GM23338 (cell line): Measurements from ENCODE around the gene TSPAN32. TPM values are rescaled to one million over a fixed set of nuclear protein-coding genes. Genes with fewer than 3 reads are reported as not detected.

ENCODE experiments used
- ATAC-seq: fragments of 200-7000 bp; cut with Tn5 transposase; 3 replicates; pipeline ENCODE4 v1.9.1; 2020
- DNase-seq: peaks from one replicate; pipeline ENCODE4 v3.0.0-alpha.2; 2015; ENCODE audit warnings: low spot score
- H2AFZ ChIP-seq: fragments of 200-600 bp; sonication (generic); 2 replicates; pipeline ENCODE4 v1.8.0; 2016; ENCODE audit warnings: antibody characterized with exemption, mild to moderate bottlenecking, moderate library complexity
- H3F3A ChIP-seq: fragments of 200-600 bp; sonication (generic); replicated peaks from 2 replicates; pipeline ENCODE4 v1.8.0; 2017; ENCODE audit warnings: antibody characterized with exemption, mixed run types, low read depth
- H3K27ac ChIP-seq: fragments of 200-600 bp; sonication (generic); 2 replicates; pipeline ENCODE4 v1.6.1; 2016; ENCODE audit warnings: low read depth
- H3K27me3 ChIP-seq: fragments of 200-600 bp; sonication (generic); 2 replicates; pipeline ENCODE4 v1.8.0; 2016; ENCODE audit warnings: mild to moderate bottlenecking, mixed run types, moderate library complexity; ENCODE audit not compliant: insufficient read depth
- H3K36me3 ChIP-seq: fragments of 200-600 bp; sonication (generic); 2 replicates; pipeline ENCODE4 v1.8.0; 2016; ENCODE audit warnings: mild to moderate bottlenecking; ENCODE audit not compliant: insufficient read depth
- H3K4me1 ChIP-seq: fragments of 200-600 bp; sonication (generic); 2 replicates; pipeline ENCODE4 v1.8.0; 2016; ENCODE audit warnings: mild to moderate bottlenecking, moderate library complexity; ENCODE audit not compliant: insufficient read depth
- H3K4me2 ChIP-seq: fragments of 200-600 bp; sonication (generic); 2 replicates; pipeline ENCODE4 v1.7.1; 2017; ENCODE audit warnings: mixed run types
- H3K4me3 ChIP-seq: fragments of 200-600 bp; sonication (generic); 2 replicates; pipeline ENCODE4 v1.6.1; 2016; ENCODE audit warnings: mixed run types
- H3K79me2 ChIP-seq: fragments of 200-600 bp; sonication (generic); replicated peaks from 2 replicates; pipeline ENCODE4 v1.8.0; 2017; ENCODE audit warnings: mild to moderate bottlenecking; ENCODE audit not compliant: insufficient read depth
- H3K9me2 ChIP-seq: fragments of 200-600 bp; sonication (generic); 2 replicates; pipeline ENCODE4 v1.8.0; 2017; ENCODE audit not compliant: insufficient read depth
- H4K20me1 ChIP-seq: fragments of 200-600 bp; sonication (generic); replicated peaks from 2 replicates; pipeline ENCODE4 v1.8.0; 2017; ENCODE audit warnings: mild to moderate bottlenecking; ENCODE audit not compliant: insufficient read depth
- H3K27ac Mint-ChIP-seq: 2 replicates; pipeline ENCODE4 v1.8.0; 2020; ENCODE audit warnings: inconsistent platforms, mild to moderate bottlenecking, moderate library complexity, mixed read lengths
- H3K27me3 Mint-ChIP-seq: 3 replicates; pipeline ENCODE4 v1.8.0; 2022; ENCODE audit warnings: low read depth, mild to moderate bottlenecking, moderate library complexity, mixed read lengths, inconsistent platforms; ENCODE audit not compliant: insufficient read depth, poor library complexity
- H3K36me3 Mint-ChIP-seq: 3 replicates; pipeline ENCODE4 v1.8.0; 2021; ENCODE audit warnings: low read depth, mild to moderate bottlenecking, inconsistent platforms, moderate library complexity, mixed read lengths
- H3K4me1 Mint-ChIP-seq: 3 replicates; pipeline ENCODE4 v1.8.0; 2020; ENCODE audit warnings: mild to moderate bottlenecking, inconsistent platforms, mixed read lengths
- H3K4me3 Mint-ChIP-seq: 3 replicates; pipeline ENCODE4 v1.8.0; 2021; ENCODE audit warnings: moderate library complexity, mild to moderate bottlenecking, inconsistent platforms, mixed read lengths
- H3K9me3 Mint-ChIP-seq: 3 replicates; pipeline ENCODE4 v1.8.0; 2020; ENCODE audit warnings: moderate library complexity, mild to moderate bottlenecking, inconsistent platforms, mixed read lengths
- CREB1 ChIP-seq: fragments of 250-450 bp; sonication (Bioruptor Pico); IDR thresholded peaks from 2 replicates; pipeline ENCODE4 v1.5.0; 2020; ENCODE audit warnings: low read depth, mild to moderate bottlenecking, moderate library complexity
- CTCF ChIP-seq, 2 experiments: fragments of 200-600 bp in 1 of 2; sonication (generic) in 1 of 2; conservative IDR thresholded peaks; 2 replicates each; pipeline versions ENCODE4 v1.5.1 to v1.6.1; 2016 to 2017; ENCODE audit warnings: antibody characterized with exemption in 2 of 2, low read depth in 2 of 2, mild to moderate bottlenecking in 2 of 2, moderate library complexity in 1 of 2
- ETS1 ChIP-seq: IDR thresholded peaks from 2 replicates; pipeline ENCODE4 v1.6.1; 2016; ENCODE audit warnings: antibody characterized with exemption
- EZH2 ChIP-seq: fragments of 200-600 bp; sonication (generic); IDR thresholded peaks from one replicate; pipeline ENCODE4 v1.8.0; 2017; ENCODE audit warnings: antibody characterized with exemption, mild to moderate bottlenecking, low read depth; ENCODE audit not compliant: unreplicated experiment
- EZH2phosphoT487 ChIP-seq: fragments of 200-600 bp; sonication (generic); IDR thresholded peaks from one replicate; pipeline ENCODE4 v1.8.1; 2018; ENCODE audit warnings: antibody characterized with exemption; ENCODE audit not compliant: unreplicated experiment
- JUNB ChIP-seq: IDR thresholded peaks from one replicate; pipeline ENCODE4 v1.6.1; 2016; ENCODE audit warnings: antibody characterized with exemption; ENCODE audit not compliant: unreplicated experiment
- NANOG ChIP-seq: IDR thresholded peaks from 2 replicates; pipeline ENCODE4 v1.6.1; 2016; ENCODE audit warnings: antibody characterized with exemption, borderline replicate concordance
- POLR2AphosphoS5 ChIP-seq: IDR thresholded peaks from 2 replicates; pipeline ENCODE4 v1.6.1; 2016; ENCODE audit warnings: antibody characterized with exemption, low read depth
- STAT1 ChIP-seq: IDR thresholded peaks from one replicate; pipeline ENCODE4 v1.6.1; 2016; ENCODE audit warnings: antibody characterized with exemption; ENCODE audit not compliant: unreplicated experiment
- ZNF114 ChIP-seq: fragments of 250-450 bp; sonication (Bioruptor Pico); IDR thresholded peaks from 2 replicates; pipeline ENCODE4 v1.5.0; 2020; ENCODE audit warnings: mild to moderate bottlenecking, moderate library complexity
- ZNF331 ChIP-seq: fragments of 250-450 bp; sonication (Bioruptor Pico); IDR thresholded peaks from 2 replicates; pipeline ENCODE4 v1.5.0; 2020; ENCODE audit warnings: low read depth, mild to moderate bottlenecking, moderate library complexity
- polyA plus RNA-seq: library from polyadenylated mRNA; unstranded; fragments of >200 nt; fragmentation: Nextera tagmentation; extraction: Ambion mirVana; gene quantifications from 2 replicates; pipeline ENCODE4 v1.2.1, GENCODE V29; 2016
- total RNA-seq: library from RNA; depleted of rRNA; stranded (reverse); fragments of >200 nt; shearing (Covaris generic); gene quantifications from 2 replicates; pipeline ENCODE4 v1.2.3, GENCODE V29; 2014
- TF ChIP-seq, protein P1 (sequence below): IDR thresholded peaks from one replicate; pipeline ENCODE4 v1.6.1; 2018; ENCODE audit warnings: antibody characterized with exemption; ENCODE audit not compliant: unreplicated experiment
- TF ChIP-seq, protein P2 (sequence below): fragments of 250-450 bp; sonication (Bioruptor Pico); IDR thresholded peaks from 2 replicates; pipeline ENCODE4 v1.5.0; 2020; ENCODE audit warnings: mild to moderate bottlenecking, moderate library complexity

Gene TSPAN32
- total and polyA plus RNA-seq, 2 experiments from 2014 or later = not detected

GRCh38 chr11:2359557-2359956, 57.7 kb downstream of the TSPAN32 start:
- Mint-ChIP-seq H3K9me3 (peaks cover 15% of the 10 kb centered on the region), H3K4me1 (no peaks in the 10 kb centered on the region), H3K27ac (no peak overlapping the region), H3K27me3 (peaks cover 8% of the 10 kb centered on the region), H3K36me3 (peaks cover 3% of the 10 kb centered on the region; the same call in 1 of the 3 replicates), H3K4me3 (no peak overlapping the region)
- H3K9me2 ChIP-seq = no peaks in the 10 kb centered on the region
- H3K79me2 ChIP-seq = no peaks in the 10 kb centered on the region
- no peaks in the 10 kb centered on the region for H3K4me1 ChIP-seq
- H3K36me3 ChIP-seq = no peaks in the 10 kb centered on the region
- no peaks in the 10 kb centered on the region for H3F3A ChIP-seq
- TF ChIP-seq ZNF114 = no peak
- TF ChIP-seq, protein P1, sequence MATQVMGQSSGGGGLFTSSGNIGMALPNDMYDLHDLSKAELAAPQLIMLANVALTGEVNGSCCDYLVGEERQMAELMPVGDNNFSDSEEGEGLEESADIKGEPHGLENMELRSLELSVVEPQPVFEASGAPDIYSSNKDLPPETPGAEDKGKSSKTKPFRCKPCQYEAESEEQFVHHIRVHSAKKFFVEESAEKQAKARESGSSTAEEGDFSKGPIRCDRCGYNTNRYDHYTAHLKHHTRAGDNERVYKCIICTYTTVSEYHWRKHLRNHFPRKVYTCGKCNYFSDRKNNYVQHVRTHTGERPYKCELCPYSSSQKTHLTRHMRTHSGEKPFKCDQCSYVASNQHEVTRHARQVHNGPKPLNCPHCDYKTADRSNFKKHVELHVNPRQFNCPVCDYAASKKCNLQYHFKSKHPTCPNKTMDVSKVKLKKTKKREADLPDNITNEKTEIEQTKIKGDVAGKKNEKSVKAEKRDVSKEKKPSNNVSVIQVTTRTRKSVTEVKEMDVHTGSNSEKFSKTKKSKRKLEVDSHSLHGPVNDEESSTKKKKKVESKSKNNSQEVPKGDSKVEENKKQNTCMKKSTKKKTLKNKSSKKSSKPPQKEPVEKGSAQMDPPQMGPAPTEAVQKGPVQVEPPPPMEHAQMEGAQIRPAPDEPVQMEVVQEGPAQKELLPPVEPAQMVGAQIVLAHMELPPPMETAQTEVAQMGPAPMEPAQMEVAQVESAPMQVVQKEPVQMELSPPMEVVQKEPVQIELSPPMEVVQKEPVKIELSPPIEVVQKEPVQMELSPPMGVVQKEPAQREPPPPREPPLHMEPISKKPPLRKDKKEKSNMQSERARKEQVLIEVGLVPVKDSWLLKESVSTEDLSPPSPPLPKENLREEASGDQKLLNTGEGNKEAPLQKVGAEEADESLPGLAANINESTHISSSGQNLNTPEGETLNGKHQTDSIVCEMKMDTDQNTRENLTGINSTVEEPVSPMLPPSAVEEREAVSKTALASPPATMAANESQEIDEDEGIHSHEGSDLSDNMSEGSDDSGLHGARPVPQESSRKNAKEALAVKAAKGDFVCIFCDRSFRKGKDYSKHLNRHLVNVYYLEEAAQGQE = no peak
- no peak for TF ChIP-seq JUNB
- TF ChIP-seq CREB1 (CRISPR knock-in tag) = no peak
- TF ChIP-seq STAT1 = no peak
- TF ChIP-seq ETS1 = no peak
- no peak for TF ChIP-seq EZH2phosphoT487
- no peak for TF ChIP-seq NANOG
- no peak for TF ChIP-seq CTCF (conservative IDR thresholded peaks at IDR 0.05; ENCODE audit: low read depth in 2 of 2)
- no peak for TF ChIP-seq POLR2AphosphoS5
- TF ChIP-seq, protein P2, sequence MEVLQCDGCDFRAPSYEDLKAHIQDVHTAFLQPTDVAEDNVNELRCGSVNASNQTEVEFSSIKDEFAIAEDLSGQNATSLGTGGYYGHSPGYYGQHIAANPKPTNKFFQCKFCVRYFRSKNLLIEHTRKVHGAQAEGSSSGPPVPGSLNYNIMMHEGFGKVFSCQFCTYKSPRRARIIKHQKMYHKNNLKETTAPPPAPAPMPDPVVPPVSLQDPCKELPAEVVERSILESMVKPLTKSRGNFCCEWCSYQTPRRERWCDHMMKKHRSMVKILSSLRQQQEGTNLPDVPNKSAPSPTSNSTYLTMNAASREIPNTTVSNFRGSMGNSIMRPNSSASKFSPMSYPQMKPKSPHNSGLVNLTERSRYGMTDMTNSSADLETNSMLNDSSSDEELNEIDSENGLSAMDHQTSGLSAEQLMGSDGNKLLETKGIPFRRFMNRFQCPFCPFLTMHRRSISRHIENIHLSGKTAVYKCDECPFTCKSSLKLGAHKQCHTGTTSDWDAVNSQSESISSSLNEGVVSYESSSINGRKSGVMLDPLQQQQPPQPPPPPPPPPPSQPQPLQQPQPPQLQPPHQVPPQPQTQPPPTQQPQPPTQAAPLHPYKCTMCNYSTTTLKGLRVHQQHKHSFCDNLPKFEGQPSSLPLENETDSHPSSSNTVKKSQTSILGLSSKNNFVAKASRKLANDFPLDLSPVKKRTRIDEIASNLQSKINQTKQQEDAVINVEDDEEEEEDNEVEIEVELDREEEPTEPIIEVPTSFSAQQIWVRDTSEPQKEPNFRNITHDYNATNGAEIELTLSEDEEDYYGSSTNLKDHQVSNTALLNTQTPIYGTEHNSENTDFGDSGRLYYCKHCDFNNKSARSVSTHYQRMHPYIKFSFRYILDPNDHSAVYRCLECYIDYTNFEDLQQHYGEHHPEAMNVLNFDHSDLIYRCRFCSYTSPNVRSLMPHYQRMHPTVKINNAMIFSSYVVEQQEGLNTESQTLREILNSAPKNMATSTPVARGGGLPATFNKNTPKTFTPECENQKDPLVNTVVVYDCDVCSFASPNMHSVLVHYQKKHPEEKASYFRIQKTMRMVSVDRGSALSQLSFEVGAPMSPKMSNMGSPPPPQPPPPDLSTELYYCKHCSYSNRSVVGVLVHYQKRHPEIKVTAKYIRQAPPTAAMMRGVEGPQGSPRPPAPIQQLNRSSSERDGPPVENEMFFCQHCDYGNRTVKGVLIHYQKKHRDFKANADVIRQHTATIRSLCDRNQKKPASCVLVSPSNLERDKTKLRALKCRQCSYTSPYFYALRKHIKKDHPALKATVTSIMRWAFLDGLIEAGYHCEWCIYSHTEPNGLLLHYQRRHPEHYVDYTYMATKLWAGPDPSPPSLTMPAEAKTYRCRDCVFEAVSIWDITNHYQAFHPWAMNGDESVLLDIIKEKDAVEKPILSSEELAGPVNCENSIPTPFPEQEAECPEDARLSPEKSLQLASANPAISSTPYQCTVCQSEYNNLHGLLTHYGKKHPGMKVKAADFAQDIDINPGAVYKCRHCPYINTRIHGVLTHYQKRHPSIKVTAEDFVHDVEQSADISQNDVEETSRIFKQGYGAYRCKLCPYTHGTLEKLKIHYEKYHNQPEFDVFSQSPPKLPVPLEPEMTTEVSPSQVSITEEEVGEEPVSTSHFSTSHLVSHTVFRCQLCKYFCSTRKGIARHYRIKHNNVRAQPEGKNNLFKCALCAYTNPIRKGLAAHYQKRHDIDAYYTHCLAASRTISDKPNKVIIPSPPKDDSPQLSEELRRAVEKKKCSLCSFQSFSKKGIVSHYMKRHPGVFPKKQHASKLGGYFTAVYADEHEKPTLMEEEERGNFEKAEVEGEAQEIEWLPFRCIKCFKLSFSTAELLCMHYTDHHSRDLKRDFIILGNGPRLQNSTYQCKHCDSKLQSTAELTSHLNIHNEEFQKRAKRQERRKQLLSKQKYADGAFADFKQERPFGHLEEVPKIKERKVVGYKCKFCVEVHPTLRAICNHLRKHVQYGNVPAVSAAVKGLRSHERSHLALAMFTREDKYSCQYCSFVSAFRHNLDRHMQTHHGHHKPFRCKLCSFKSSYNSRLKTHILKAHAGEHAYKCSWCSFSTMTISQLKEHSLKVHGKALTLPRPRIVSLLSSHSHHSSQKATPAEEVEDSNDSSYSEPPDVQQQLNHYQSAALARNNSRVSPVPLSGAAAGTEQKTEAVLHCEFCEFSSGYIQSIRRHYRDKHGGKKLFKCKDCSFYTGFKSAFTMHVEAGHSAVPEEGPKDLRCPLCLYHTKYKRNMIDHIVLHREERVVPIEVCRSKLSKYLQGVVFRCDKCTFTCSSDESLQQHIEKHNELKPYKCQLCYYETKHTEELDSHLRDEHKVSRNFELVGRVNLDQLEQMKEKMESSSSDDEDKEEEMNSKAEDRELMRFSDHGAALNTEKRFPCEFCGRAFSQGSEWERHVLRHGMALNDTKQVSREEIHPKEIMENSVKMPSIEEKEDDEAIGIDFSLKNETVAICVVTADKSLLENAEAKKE = no peak
- TF ChIP-seq ZNF331 (CRISPR knock-in tag) = no peak
- TF ChIP-seq EZH2 = no peak
- H3K4me2 ChIP-seq = no peak overlapping the region
- no peak overlapping the region for H3K27ac ChIP-seq
- no peak overlapping the region for H2AFZ ChIP-seq
- H3K4me3 ChIP-seq = no peak overlapping the region
- DNase-seq = no peak
- ATAC-seq = no peak
- no peaks in the 10 kb centered on the region for H4K20me1 ChIP-seq
- no peaks in the 10 kb centered on the region for H3K27me3 ChIP-seq
